Pancreas (tissue), 10 donors: ENCODE measurements around the gene MYH9. TPM values are rescaled to one million over a fixed set of nuclear protein-coding genes. Genes with fewer than 3 reads are reported as not detected.

Source experiments
- ATAC-seq, 4 donors: fragments of 200-7000 bp; cut with Tn5 transposase; one replicate each; pipeline versions ENCODE4 v1.8.0 to v1.9.1; 2020; ENCODE audit warnings: mild to moderate bottlenecking in 4 of 4, moderate library complexity in 4 of 4
- DNase-seq, 6 donors: peaks; one replicate each; pipeline ENCODE4 v3.0.0-alpha.2; 2020
- FAIRE-seq: peaks from 2 replicates; lab custom pipeline; 2012; peaks lifted over from hg19 to GRCh38; lab: Jason Lieb, UNC
- H3K27ac ChIP-seq, 4 donors: fragments of 200-600 bp; sonication (generic); 1 replicate in 3 of 4; 2 replicates in 1 of 4; pipeline versions ENCODE4 v1.5.0 to v1.8.0; 2020
- H3K27me3 ChIP-seq, 4 donors: fragments of 200-600 bp; one replicate each; pipeline ENCODE4 v1.8.0; 2021
- H3K36me3 ChIP-seq, 3 donors: fragments of 200-600 bp; sonication (generic) in 1 of 3; one replicate each; pipeline versions ENCODE4 v1.5.0 to v1.8.0; 2020 to 2021
- H3K4me1 ChIP-seq, 3 donors: fragments of 200-600 bp; one replicate each; pipeline ENCODE4 v1.8.0; 2021
- H3K4me3 ChIP-seq, 4 donors: fragments of 200-600 bp; sonication (generic) in 2 of 4; one replicate each; pipeline versions ENCODE4 v1.5.0 to v1.8.0; 2020 to 2021
- H3K9me3 ChIP-seq, 4 donors: fragments of 200-600 bp; one replicate each; pipeline ENCODE4 v1.8.0; 2021
- WGBS, 2 donors: extraction: QIAGEN DNeasy Blood & Tissue Kit; methylation state at CpG; one replicate each; pipeline ENCODE4 v1.1.7; 2013; 5-methylcytosine and 5-hydroxymethylcytosine counted together
- intact Hi-C, 3 donors: fragments of 100-400 bp; cut with DNase I; formaldehyde crosslinking; loops; one replicate each; pipeline versions ENCODE4 v1.11.1 to v1.14.2; 2022
- polyA plus RNA-seq, 2 donors: library from polyadenylated mRNA; stranded (reverse); fragments of 200-250 nt; gene quantifications; one replicate each; pipeline ENCODE4 v1.2.3, GENCODE V29; 2013
- total RNA-seq, 6 donors: library from RNA; stranded (reverse); fragmentation: NEBNext Ultra II Directional in 4 of 6; extraction: Animal tissue kit (Norgen Biotek cat#: 25700) in 4 of 6; gene quantifications; one replicate each; pipeline versions ENCODE4 v1.2.1 to v1.2.4, GENCODE V29; 2021 to 2023
- TF ChIP-seq, protein P1 (sequence below), 4 donors: fragments of 200-600 bp; sonication (generic) in 3 of 4; IDR thresholded peaks; one replicate each; pipeline versions ENCODE4 v1.5.0 to v1.8.0; 2021; ENCODE audit warnings: antibody characterized with exemption in 4 of 4
- donor health status: healthy with polysubstance abuse.
- donor health status: DM: no; HTN: no; CAD: no; lungs with moderate emphysema.
- donor health status: DM: no; HTN: no; CAD: no.
- donor health status: control.
- donor health status: control.
- donor health status: Bipolar disorder and iron deficiency.
- donor health status: DM: yes; HTN: yes; CAD: no.
- donor health status: DM: no; HTN: no; CAD: no.
- donor health status: DM: no; HTN: no; CAD: no.
- donor health status: DM: yes; HTN: yes; CAD: no.

The MYH9 gene
- total and polyA plus RNA-seq, 8 donors = 80.9 to 554 (median 376) TPM

- no peak for ATAC-seq
- FAIRE-seq = no peak
- DNase-seq = peak in 2 of 6 donors; percentile 30 to 42
- 91 to 95% methylated on average over 15 of the region's 15 CpGs for WGBS, 2 donors
- no peaks in the 10 kb centered on the region for H3K9me3 ChIP-seq
- no peaks in the 10 kb centered on the region for H3K4me1 ChIP-seq
- H3K27ac ChIP-seq = no peak overlapping the region
- H3K4me3 ChIP-seq = no peak overlapping the region
- H3K36me3 ChIP-seq = peaks cover 45 to 100% (median 100%) of the 10 kb centered on the region in 3 donors
- no peaks in the 10 kb centered on the region for H3K27me3 ChIP-seq
- intact Hi-C loops = no loop called here
- TF ChIP-seq, protein P1, sequence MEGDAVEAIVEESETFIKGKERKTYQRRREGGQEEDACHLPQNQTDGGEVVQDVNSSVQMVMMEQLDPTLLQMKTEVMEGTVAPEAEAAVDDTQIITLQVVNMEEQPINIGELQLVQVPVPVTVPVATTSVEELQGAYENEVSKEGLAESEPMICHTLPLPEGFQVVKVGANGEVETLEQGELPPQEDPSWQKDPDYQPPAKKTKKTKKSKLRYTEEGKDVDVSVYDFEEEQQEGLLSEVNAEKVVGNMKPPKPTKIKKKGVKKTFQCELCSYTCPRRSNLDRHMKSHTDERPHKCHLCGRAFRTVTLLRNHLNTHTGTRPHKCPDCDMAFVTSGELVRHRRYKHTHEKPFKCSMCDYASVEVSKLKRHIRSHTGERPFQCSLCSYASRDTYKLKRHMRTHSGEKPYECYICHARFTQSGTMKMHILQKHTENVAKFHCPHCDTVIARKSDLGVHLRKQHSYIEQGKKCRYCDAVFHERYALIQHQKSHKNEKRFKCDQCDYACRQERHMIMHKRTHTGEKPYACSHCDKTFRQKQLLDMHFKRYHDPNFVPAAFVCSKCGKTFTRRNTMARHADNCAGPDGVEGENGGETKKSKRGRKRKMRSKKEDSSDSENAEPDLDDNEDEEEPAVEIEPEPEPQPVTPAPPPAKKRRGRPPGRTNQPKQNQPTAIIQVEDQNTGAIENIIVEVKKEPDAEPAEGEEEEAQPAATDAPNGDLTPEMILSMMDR (IDR thresholded peaks at IDR 0.05) = no peak
Measured at GRCh38 chr22:36296690-36297089, 91.1 kb downstream of the MYH9 start.

DNA sequence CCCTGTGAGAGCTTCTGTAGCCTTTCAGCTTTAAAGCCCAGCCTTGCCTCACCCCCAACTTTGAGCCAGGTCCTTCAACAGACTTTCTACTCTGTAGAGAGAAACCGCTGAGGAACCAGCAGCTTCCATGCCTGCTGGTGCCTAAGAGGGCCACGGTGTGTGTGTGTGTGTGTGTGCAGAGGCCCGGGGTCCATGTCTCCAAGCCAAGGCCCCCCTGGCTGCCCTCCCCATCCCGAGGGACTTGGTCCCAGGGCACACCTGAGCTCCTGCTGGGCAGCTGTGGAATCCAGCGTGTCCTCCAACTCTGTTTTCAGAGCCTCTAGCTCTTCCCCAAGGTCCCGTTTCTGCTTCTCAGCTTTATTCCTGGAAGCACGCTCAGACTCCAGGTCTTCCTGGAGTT lies 92.5 kb downstream of the MYH9 start:
- H3K27ac ChIP-seq = no peak overlapping the region
- ATAC-seq (no peak), DNase-seq (peak in 2 of 6 donors; percentile 14 to 35), FAIRE-seq (no peak)
- no peaks in the 10 kb centered on the region for H3K27me3 ChIP-seq
- peaks cover 36 to 90% (median 87%) of the 10 kb centered on the region in 3 donors for H3K36me3 ChIP-seq
- no peak overlapping the region for H3K4me3 ChIP-seq
- intact Hi-C loops = no loop called here
- WGBS, 2 donors = 93 to 96% methylated on average over 7 of the region's 7 CpGs
- TF ChIP-seq, protein P1 (IDR thresholded peaks at IDR 0.05) = no peak
- no peaks in the 10 kb centered on the region for H3K4me1 ChIP-seq
- no peaks in the 10 kb centered on the region for H3K9me3 ChIP-seq

GRCh38 chr22:36294801-36295200 lies 93.0 kb downstream of the MYH9 start:
- FAIRE-seq (no peak), DNase-seq (peak in 2 of 6 donors; percentile 24 to 43), ATAC-seq (no peak)
- H3K27me3 ChIP-seq = no peaks in the 10 kb centered on the region
- TF ChIP-seq, protein P1 (IDR thresholded peaks at IDR 0.05) = no peak
- H3K27ac ChIP-seq = no peak overlapping the region
- H3K4me3 ChIP-seq = no peak overlapping the region
- intact Hi-C loops = no loop called here
- H3K4me1 ChIP-seq = no peaks in the 10 kb centered on the region
- WGBS, 2 donors = 93 to 95% methylated on average over 11 of the region's 11 CpGs
- H3K9me3 ChIP-seq = no peaks in the 10 kb centered on the region
- peaks cover 32 to 90% (median 84%) of the 10 kb centered on the region in 3 donors for H3K36me3 ChIP-seq

DNA sequence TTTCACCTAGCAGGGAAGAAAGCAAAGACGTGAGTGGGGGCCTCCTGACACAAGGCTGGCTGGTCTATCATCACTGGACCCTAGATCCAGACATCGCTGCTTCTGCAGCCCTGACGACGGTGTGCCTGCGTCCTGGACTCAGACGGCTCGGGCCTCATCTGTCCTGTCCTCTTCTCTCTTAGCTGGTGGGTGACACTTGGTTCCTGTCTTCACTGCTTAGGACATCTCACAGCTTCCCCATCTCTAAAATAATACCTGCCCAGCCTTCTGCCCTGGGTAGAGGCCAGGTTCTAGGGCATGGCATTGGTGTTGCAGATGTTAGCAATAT lies 93.5 kb downstream of the MYH9 start:
- peak in 1 of 6 donors; percentile 31 for DNase-seq
- whole genome bisulfite sequencing, 2 donors = 93 to 95% methylated on average over 7 of the region's 7 CpGs
- no peak for ATAC-seq
- H3K4me1 ChIP-seq = no peaks in the 10 kb centered on the region
- no peak overlapping the region for H3K27ac ChIP-seq
- no peak for FAIRE-seq
- intact Hi-C loops = no loop called here
- no peaks in the 10 kb centered on the region for H3K27me3 ChIP-seq
- TF ChIP-seq, protein P1 (IDR thresholded peaks at IDR 0.05) = no peak
- no peaks in the 10 kb centered on the region for H3K9me3 ChIP-seq
- no peak overlapping the region for H3K4me3 ChIP-seq
- peaks cover 28 to 90% (median 84%) of the 10 kb centered on the region in 3 donors for H3K36me3 ChIP-seq

DNA sequence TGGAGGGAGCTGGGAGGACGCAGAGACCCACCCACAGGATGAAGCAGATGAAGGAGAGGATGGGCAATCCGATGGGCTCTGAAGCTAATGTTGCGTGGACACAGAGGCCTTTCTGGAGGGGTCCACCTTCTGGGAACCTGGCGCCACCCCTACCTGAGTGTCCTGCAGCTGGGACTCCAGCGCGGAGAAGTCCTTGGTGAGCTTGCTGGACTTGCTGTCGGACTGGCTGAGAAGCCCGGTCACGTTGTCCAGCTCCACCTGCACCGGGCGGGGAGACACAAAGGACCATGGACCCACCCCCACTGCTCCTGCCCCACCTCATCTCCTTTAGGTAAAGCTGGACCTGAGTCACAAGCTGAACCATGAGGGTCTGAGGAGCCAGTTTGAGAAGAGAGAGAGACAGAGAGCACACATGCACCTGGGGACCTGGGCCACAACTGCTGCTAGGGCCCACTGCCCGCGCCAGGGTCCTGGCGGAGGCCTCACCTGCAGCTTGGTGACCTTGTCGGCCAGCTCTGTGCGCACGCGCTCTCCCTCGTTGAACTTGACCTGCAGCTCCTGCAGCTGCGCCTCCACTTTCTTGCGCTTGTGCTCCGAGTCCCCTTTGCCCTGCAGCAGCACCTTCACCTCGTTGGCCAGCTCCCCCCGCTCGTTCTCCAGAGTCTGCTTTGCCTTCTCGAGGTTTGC lies 94.0 kb downstream of the MYH9 start:
- intact Hi-C loops = no loop called here
- ATAC-seq = no peak
- Histone ChIP-seq H3K9me3 (no peaks in the 10 kb centered on the region), H3K36me3 (peaks cover 23 to 90% (median 84%) of the 10 kb centered on the region in 3 donors), H3K27ac (no peak overlapping the region), H3K4me1 (no peaks in the 10 kb centered on the region), H3K4me3 (no peak overlapping the region), H3K27me3 (no peaks in the 10 kb centered on the region)
- no peak for FAIRE-seq
- TF ChIP-seq, protein P1 (IDR thresholded peaks at IDR 0.05) = no peak
- 89 to 94% methylated on average over 26 of the region's 26 CpGs for WGBS, 2 donors
- DNase-seq = peak in 3 of 6 donors; percentile 31 to 64 (median 52)
